HG03108 (cell line): ENCODE measurements around the gene NTPCR.
"Not testable (repeated sequence)": the region's sequence is repeated elsewhere in the genome, so short reads cannot be mapped to it uniquely, and the experiment has no call there.

Experiments
- ATAC-seq: cut with Tn5 transposase; IDR thresholded peaks from one replicate; pipeline ENCODE4 v1.9.1; 2021; ENCODE audit warnings: moderate library complexity; ENCODE audit not compliant: unreplicated experiment

Gene NTPCR

GRCh38 chr1:232925421-232926220, 24.8 kb upstream of the NTPCR start:
- no peak for ATAC-seq

GRCh38 chr1:232927166-232927565, 23.2 kb upstream of the NTPCR start:
- not testable (repeated sequence) for ATAC-seq

GRCh38 chr1:232927830-232928505, 22.4 kb upstream of the NTPCR start:
- ATAC-seq, result no peak

- ATAC-seq, result no peak
Observed at GRCh38 chr1:232932486-232933425, 17.7 kb upstream of the NTPCR start.

- ATAC-seq, result no peak
Observed at GRCh38 chr1:232936941-232937340, 13.5 kb upstream of the NTPCR start.

GRCh38 chr1:232937741-232938375, 12.6 kb upstream of the NTPCR start:
- no peak for ATAC-seq

- ATAC-seq, result no peak
Observed at GRCh38 chr1:232938926-232939325, 11.5 kb upstream of the NTPCR start.

- ATAC-seq, result no peak
Observed at GRCh38 chr1:232939748-232940147, 10.7 kb upstream of the NTPCR start.

- ATAC-seq, result no peak
Observed at GRCh38 chr1:232940262-232940661, 10.1 kb upstream of the NTPCR start.

GRCh38 chr1:232942413-232943294, 7.8 kb upstream of the NTPCR start:
- no peak for ATAC-seq

- ATAC-seq, result no peak
Observed at GRCh38 chr1:232943679-232944252, 6.6 kb upstream of the NTPCR start.

- no peak for ATAC-seq
Observed at GRCh38 chr1:232944347-232944746, 6.1 kb upstream of the NTPCR start.

- ATAC-seq, result no peak
Observed at GRCh38 chr1:232949636-232950196, 695 bp upstream of the NTPCR start.

GRCh38 chr1:232951180-232951579, 769 bp downstream of the NTPCR start:
- peak; percentile 25 for ATAC-seq

GRCh38 chr1:232951605-232952004, 1.2 kb downstream of the NTPCR start:
- ATAC-seq, result no peak

- peak; percentile 42 for ATAC-seq
Observed at GRCh38 chr1:232952514-232953499, 2.4 kb downstream of the NTPCR start.

- no peak for ATAC-seq
Observed at GRCh38 chr1:232954594-232955365, 4.4 kb downstream of the NTPCR start.
